D721Med (cell line): ENCODE data around the gene DYRK1B.

Experiments used
- DNase-seq: peaks from one replicate; pipeline ENCODE4 v3.0.0; 2011; ENCODE audit warnings: low spot score; ENCODE audit not compliant: insufficient read length
- FAIRE-seq: peaks from 2 replicates; lab custom pipeline; 2011; peaks lifted over from hg19 to GRCh38; lab: Jason Lieb, UNC
- TF ChIP-seq, protein P1 (sequence below): IDR thresholded peaks from 2 replicates; pipeline ENCODE4 v1.5.1; 2012; ENCODE audit warnings: mild to moderate bottlenecking, control low read depth; ENCODE audit not compliant: insufficient read depth; ENCODE audit errors: missing control alignments

Gene DYRK1B

DNA sequence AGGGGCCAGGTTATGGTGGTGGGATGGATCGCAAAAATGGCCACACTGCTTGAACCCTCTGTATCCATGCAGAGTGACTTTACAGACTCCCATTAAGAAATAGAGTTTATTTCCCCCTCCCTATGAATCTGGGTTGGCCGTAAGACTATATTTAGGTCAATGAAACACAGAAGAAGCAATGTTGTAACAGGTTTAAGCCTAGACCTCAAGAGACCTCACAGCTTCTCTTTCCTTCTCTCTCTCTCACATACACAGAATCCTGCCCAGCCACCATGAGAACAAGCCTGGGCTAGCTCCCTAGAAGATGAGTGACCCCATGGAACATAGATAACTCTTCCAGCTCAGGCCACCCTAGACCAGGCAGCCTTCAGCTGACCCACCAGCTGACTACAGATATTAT is 33.2 kb upstream of the DYRK1B start:
- DNase-seq, result no peak
- FAIRE-seq, result no peak
- TF ChIP-seq, protein P1, sequence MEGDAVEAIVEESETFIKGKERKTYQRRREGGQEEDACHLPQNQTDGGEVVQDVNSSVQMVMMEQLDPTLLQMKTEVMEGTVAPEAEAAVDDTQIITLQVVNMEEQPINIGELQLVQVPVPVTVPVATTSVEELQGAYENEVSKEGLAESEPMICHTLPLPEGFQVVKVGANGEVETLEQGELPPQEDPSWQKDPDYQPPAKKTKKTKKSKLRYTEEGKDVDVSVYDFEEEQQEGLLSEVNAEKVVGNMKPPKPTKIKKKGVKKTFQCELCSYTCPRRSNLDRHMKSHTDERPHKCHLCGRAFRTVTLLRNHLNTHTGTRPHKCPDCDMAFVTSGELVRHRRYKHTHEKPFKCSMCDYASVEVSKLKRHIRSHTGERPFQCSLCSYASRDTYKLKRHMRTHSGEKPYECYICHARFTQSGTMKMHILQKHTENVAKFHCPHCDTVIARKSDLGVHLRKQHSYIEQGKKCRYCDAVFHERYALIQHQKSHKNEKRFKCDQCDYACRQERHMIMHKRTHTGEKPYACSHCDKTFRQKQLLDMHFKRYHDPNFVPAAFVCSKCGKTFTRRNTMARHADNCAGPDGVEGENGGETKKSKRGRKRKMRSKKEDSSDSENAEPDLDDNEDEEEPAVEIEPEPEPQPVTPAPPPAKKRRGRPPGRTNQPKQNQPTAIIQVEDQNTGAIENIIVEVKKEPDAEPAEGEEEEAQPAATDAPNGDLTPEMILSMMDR, result no peak

DNA sequence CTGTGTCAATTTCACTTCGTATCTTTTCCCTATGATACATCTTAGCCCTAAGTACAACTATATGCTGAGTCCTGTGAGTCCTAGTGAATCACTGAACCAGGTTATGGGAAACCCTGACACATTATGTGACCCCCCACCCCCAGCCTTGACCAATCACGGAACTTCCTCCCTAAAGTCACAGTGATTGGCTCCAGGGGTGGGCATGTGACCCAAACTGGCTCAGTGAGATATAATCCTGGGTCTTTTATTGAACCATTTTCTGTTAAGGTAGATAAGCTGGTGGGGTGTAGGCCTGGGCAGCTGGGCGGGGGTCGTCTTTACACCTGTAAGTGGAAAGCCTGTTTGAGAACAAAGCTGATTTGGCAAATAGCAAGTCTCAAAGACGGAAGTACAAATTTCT is 32.0 kb upstream of the DYRK1B start:
- DNase-seq (no peak), FAIRE-seq (no peak)
- TF ChIP-seq, protein P1, result no peak

DNA sequence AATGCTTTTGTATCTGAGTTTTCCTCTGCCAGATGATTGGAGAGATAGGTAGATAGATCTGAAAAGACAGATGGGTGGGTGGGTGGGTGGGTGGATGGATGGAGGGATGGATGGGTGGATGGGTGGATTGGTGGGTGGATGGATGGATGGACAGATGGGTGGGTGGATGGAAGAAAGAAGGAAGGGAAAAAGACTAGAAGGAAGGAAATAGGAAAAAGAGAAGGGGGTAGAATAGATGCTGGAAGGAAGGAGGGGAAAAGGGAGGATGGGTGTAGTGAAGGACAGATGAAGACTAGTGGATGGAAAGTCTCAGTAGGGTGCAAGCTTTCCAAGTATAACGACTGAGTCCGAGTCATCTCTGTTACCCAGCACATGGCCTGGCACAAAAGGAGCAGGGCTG is 31.2 kb upstream of the DYRK1B start:
- DNase-seq (no peak), FAIRE-seq (no peak)
- TF ChIP-seq, protein P1, result no peak

DNA sequence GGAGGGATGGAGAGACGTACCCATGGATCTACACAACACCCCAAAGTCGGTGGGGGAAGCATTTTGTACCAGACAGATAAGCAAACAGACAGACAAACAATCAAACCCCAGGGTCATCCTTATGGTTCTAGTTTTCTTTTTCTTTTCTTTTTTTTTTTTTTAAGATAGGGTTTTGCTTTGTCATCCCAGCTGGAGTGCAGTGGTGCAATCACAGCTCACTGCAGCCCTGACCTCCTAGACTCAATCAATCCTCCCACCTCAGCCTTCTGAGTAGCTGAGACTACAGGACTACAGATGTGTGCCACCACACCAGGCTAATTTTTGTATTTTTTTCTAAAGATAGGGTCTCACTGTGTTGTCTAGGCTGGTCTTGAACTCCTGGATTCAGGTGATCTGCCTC is 30.2 kb upstream of the DYRK1B start:
- FAIRE-seq (no peak), DNase-seq (no peak)
- TF ChIP-seq, protein P1, result no peak

DNA sequence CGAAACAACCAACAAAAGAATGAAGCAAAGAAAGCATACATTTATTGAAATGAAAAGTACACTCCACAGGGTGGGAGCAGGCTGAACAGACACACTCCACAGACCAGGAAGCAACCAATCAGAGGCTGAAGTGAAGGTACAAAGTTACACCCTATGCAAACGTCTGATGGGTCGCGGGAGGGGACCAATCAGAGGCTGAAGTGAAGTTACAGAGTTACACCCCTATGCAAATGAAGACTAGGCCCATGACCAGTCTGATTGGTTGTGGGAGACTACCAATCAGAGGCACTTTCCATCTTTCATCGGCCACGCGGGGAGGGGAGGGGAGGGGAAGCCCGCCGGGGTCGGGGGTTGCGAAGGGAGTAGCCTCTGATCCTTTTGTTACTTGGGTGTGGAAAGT is 24.6 kb upstream of the DYRK1B start:
- DNase-seq, result no peak
- TF ChIP-seq, protein P1, result no peak
- FAIRE-seq, result no peak

DNA sequence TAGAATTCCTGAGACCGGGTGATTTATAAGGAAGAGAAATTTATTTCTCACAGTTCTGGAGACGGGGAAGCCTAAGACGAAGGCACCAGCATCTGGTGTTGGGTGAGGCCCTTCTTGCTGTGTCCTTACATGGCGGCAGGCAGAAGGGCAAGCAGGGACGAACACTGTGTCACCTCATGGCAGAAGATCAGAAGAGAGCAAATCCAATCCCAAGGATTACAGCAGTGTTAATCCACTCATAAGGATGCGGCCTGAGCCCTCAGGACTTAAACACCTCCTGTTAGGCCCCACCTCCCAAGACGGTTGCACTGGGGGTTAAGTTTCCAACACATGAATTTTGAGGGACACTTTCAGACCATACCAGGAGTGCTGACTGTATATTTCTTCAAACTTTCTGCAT is 18.9 kb upstream of the DYRK1B start:
- peak; percentile 64 for DNase-seq
- peak; percentile 90 for FAIRE-seq
- TF ChIP-seq, protein P1, result no peak

DNA sequence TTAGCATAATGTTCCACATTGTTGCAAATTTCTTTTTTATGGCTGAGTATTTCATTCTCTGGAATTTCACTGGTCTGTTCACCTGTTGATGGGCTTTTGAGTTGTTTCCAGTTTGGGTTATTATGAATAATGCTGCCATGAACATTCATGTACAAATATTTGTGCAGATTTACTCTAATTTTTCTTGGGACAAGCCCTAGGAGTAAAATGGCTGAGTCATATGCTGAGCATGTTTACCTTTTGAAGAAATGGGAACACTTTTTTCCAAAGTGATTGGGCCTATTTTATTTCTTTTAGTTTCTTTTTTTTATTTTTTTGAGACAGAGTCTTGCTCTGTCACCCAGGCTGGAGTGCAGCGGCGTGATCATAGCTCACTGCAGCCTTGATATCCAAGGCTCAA is 16.9 kb upstream of the DYRK1B start:
- TF ChIP-seq, protein P1, result no peak
- no peak for FAIRE-seq
- DNase-seq, result no peak
